ENCODE results near the gene P2RX6.

P2RX6 gene

GRCh38 chr22:21015466-21016006, 571 bp downstream of the P2RX6 start:
- no peak for DNase-seq

- DNase-seq: no peak
Measured at GRCh38 chr22:21016644-21017420, 1.9 kb downstream of the P2RX6 start.

GRCh38 chr22:21018314-21018713, 3.3 kb downstream of the P2RX6 start:
- DNase-seq: no peak

GRCh38 chr22:21020802-21021429, 6.0 kb downstream of the P2RX6 start:
- DNase-seq: no peak

- DNase-seq: no peak
Measured at GRCh38 chr22:21022507-21022906, 7.5 kb downstream of the P2RX6 start.

- DNase-seq: no peak
Measured at GRCh38 chr22:21022955-21023614, 8.1 kb downstream of the P2RX6 start.

GRCh38 chr22:21025266-21025665, 10.3 kb downstream of the P2RX6 start:
- DNase-seq: no peak

- DNase-seq: no peak
Measured at GRCh38 chr22:21025763-21026755, 11.1 kb downstream of the P2RX6 start.

GRCh38 chr22:21026783-21027692, 12.1 kb downstream of the P2RX6 start:
- peak; percentile 26 for DNase-seq

GRCh38 chr22:21028277-21029251, 13.6 kb downstream of the P2RX6 start:
- no peak for DNase-seq

- DNase-seq: no peak
Measured at GRCh38 chr22:21029486-21030025, 14.6 kb downstream of the P2RX6 start.

GRCh38 chr22:21030032-21030431, 15.1 kb downstream of the P2RX6 start:
- no peak for DNase-seq

GRCh38 chr22:21030621-21031544, 15.9 kb downstream of the P2RX6 start:
- no peak for DNase-seq

- no peak for DNase-seq
Measured at GRCh38 chr22:21031545-21032036, 16.6 kb downstream of the P2RX6 start.

- no peak for DNase-seq
Measured at GRCh38 chr22:21032037-21032867, 17.3 kb downstream of the P2RX6 start, which contains the start of gene SLC7A4. SLC7A4 (minus strand) TSS chr22:21032561; CDS start chr22:21031812, 749 bp downstream.

GRCh38 chr22:21032868-21033688, 18.1 kb downstream of the P2RX6 start:
- no peak for DNase-seq
